ENCODE measurements around the gene DOCK3.

DNA sequence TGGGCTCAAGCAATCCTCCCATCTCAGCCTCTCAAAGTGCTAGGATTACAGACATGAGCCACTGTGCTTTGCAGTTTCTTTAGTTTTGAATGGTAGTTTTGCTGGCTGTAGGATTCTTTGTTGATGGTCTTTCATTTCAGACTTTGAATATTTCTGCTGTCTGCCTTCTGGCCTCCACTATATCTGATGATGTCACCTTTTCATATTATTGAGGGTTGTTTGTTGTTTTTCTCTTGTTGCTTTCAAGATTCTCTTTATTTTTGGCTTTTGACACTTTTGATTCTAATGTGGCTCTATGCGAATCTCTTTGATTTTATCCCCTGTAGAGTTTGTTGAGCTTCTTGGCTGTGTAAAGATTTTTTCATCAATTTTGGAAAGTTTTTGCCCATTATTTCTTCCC is 631.4 kb downstream of the DOCK3 start:
- TF ChIP-seq, protein P1, sequence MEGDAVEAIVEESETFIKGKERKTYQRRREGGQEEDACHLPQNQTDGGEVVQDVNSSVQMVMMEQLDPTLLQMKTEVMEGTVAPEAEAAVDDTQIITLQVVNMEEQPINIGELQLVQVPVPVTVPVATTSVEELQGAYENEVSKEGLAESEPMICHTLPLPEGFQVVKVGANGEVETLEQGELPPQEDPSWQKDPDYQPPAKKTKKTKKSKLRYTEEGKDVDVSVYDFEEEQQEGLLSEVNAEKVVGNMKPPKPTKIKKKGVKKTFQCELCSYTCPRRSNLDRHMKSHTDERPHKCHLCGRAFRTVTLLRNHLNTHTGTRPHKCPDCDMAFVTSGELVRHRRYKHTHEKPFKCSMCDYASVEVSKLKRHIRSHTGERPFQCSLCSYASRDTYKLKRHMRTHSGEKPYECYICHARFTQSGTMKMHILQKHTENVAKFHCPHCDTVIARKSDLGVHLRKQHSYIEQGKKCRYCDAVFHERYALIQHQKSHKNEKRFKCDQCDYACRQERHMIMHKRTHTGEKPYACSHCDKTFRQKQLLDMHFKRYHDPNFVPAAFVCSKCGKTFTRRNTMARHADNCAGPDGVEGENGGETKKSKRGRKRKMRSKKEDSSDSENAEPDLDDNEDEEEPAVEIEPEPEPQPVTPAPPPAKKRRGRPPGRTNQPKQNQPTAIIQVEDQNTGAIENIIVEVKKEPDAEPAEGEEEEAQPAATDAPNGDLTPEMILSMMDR (IDR thresholded peaks at IDR 0.05; ENCODE audit: poor library complexity, severe bottlenecking): no peak
- TF ChIP-seq, protein P2, sequence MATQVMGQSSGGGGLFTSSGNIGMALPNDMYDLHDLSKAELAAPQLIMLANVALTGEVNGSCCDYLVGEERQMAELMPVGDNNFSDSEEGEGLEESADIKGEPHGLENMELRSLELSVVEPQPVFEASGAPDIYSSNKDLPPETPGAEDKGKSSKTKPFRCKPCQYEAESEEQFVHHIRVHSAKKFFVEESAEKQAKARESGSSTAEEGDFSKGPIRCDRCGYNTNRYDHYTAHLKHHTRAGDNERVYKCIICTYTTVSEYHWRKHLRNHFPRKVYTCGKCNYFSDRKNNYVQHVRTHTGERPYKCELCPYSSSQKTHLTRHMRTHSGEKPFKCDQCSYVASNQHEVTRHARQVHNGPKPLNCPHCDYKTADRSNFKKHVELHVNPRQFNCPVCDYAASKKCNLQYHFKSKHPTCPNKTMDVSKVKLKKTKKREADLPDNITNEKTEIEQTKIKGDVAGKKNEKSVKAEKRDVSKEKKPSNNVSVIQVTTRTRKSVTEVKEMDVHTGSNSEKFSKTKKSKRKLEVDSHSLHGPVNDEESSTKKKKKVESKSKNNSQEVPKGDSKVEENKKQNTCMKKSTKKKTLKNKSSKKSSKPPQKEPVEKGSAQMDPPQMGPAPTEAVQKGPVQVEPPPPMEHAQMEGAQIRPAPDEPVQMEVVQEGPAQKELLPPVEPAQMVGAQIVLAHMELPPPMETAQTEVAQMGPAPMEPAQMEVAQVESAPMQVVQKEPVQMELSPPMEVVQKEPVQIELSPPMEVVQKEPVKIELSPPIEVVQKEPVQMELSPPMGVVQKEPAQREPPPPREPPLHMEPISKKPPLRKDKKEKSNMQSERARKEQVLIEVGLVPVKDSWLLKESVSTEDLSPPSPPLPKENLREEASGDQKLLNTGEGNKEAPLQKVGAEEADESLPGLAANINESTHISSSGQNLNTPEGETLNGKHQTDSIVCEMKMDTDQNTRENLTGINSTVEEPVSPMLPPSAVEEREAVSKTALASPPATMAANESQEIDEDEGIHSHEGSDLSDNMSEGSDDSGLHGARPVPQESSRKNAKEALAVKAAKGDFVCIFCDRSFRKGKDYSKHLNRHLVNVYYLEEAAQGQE (IDR thresholded peaks at IDR 0.05; ENCODE audit: borderline replicate concordance): no peak
- TF ChIP-seq MXI1 (conservative IDR thresholded peaks at IDR 0.05; ENCODE audit: poor library complexity, severe bottlenecking) (no peak), EP300 (conservative IDR thresholded peaks at IDR 0.05; ENCODE audit: poor library complexity, severe bottlenecking) (no peak), POLR2AphosphoS5 (IDR thresholded peaks at IDR 0.05) (no peak), RAD21 (conservative IDR thresholded peaks at IDR 0.05) (no peak)

Data from neural cell (in vitro differentiated cells).